Non-pigmented ciliary epithelial cell (primary cell): ENCODE measurements around the gene GLRX.
"Not testable (repeated sequence)": the region's sequence is repeated elsewhere in the genome, so short reads cannot be mapped to it uniquely, and the experiment has no call there.

Experiments used
- DNase-seq: peaks from one replicate; pipeline ENCODE4 v3.0.0-alpha.2; 2010; ENCODE audit warnings: low read depth

Gene GLRX

GRCh38 chr5:95822542-95823181 is at the start of gene GLRX:
Gene GLRX (minus strand): TSS chr5:95822726. CDS start chr5:95822662, 64 bp downstream.
- peak; percentile 63 for DNase-seq

- DNase-seq, result no peak
Observed at GRCh38 chr5:95871146-95871806, 48.8 kb upstream of the GLRX start.

DNA sequence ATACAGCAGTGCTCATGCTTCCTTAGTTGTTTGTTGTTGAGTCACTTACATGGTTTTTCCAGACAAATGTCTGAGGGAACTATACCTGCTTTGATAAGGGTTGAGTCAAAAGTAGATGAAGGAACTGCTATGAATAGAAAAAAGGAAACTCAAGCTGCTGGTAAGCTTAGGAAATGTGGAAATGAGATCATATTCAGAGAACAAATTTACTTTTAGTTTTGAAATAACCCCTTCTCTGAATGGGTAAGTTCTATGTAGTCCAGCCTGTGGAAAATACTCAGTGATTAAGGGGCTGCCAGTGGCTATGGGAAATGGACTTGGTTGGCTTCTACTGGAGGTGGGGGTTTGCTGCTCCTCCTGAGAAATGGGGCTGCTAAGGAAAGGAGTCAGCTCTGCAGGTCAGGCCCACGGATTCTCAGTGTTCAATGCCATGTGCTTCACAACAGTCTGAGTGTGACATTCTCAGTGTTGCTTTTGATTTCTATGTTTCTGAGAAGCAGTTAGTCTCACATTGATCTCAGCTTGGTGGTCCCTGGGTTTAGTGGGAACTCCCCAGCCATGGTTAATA is 47.7 kb upstream of the GLRX start:
- DNase-seq, result no peak

DNA sequence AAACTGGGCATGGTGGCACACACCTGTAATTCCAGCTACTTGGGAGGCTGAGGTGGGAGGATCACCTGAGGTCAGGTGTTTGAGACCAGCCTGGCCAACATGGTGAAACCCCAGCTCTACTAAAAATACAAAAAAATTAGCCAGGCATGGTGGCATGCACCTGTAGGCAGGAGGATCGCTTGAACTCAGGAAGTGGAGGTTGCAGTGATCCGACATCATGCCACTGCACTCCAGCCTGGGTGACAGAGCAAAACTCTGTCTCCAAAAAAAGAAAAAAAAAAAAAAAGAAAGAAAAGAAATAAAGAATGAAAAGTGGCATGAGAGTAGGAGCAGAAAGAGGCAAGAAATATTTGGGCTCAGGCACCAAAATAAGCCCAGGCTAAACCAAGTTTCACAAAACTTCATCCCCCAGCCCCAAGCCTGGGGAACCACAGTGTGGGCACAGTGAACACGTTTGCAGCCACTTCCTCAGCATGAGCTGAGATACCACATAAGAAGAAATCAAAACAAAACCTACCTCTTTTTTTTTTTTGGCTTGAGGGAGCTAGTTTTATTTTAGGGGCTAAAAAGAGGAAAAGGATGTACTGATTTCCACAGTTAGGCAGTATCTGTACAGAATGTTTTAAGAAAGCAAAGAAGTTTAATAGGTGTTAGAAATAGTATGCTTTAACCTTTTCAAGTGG is 46.8 kb upstream of the GLRX start:
- not testable (repeated sequence) for DNase-seq

DNA sequence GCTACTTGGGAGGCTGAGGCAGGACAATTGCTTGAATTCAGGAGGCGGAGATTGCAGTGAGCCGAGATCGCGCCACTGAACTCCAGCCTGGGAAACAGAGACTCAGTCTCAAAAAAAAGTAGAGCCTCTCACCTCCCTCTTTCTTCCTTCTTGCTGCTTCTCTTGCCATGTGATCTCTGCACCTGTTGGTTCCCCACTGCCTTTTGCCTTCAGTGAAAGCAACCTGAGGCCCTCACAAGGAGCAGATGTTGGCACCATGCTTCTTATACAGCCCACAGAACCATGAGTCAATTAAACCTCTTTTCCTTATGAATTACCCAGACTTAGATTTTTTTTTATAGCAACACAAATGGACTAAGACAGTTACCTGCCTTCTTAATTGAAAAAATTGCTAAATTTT is 45.6 kb upstream of the GLRX start:
- DNase-seq, result no peak

DNA sequence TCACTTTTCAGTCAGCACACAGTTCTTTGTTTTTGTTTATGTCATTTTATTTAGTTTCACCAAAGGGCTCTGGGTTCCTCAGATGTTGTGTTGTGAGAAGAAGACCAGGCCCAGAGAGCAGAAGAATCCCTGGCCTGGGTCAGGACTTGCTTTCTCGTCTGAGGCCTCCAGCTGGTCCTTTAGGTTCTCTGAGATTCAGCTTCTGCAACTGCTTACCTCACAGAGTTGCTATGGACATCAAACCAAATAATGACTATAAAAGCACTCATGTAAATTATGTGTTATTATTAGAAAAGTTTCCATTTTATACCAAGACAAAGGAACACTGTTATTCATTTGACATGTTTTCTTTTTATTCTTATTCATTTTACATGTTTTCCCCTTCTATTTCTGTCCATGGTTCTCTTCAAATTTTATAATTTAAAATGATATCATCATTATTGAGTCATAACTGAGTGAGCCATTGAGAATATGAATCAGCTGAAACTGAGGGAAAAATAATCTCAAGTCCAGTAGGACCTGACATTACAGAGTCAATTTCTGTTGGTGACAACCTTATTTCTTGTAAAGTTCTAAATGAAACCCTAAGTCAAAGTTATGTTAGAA is 44.0 kb upstream of the GLRX start:
- DNase-seq, result no peak

DNA sequence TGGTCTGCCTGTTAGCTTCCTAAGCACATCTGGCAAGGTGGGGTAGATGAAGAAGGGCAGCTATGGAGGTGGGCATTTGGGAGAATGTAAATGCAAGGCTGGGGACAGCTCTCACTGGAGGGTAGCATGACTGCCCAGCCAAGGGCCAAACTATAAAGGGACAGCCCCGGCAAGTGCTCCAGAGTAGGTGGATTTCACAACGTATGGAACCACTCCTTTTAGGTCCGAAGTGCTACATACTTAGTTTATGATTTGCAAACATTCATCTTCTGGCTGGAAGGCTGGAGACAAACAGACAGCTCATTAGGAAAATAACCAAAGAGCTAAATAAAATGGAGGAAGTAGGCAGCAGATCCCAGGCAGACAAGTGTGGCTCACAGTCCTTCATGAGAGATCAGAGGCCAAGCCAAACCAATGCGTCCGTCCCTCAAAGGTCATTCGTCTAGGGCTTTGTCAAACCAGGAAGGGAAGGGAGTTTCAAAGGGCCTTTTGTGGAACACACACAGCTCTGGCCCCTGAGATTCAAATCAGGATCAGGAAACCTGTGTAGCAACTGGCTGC is 42.5 kb upstream of the GLRX start:
- no peak for DNase-seq

DNA sequence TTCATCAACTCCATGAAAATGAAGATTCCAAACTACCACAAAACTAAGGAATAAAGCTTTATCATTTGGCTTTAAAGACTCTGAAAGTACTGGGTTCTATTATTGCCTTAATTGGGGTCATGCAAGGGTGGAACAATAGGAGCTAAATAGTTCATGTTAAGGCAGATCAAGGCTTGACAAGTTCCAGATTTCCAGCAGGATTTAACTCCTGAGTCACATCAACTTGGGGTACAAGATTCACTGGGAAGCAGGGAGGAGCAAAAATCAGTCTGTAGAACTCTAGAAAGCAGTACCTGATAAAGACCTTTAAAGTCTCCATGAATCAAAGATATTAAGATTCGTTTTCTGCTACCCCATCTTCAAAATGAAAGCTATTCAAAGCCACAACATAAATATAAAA is 41.9 kb upstream of the GLRX start:
- DNase-seq, result no peak

GRCh38 chr5:95863383-95863757 is 40.8 kb upstream of the GLRX start:
- DNase-seq, result no peak

DNA sequence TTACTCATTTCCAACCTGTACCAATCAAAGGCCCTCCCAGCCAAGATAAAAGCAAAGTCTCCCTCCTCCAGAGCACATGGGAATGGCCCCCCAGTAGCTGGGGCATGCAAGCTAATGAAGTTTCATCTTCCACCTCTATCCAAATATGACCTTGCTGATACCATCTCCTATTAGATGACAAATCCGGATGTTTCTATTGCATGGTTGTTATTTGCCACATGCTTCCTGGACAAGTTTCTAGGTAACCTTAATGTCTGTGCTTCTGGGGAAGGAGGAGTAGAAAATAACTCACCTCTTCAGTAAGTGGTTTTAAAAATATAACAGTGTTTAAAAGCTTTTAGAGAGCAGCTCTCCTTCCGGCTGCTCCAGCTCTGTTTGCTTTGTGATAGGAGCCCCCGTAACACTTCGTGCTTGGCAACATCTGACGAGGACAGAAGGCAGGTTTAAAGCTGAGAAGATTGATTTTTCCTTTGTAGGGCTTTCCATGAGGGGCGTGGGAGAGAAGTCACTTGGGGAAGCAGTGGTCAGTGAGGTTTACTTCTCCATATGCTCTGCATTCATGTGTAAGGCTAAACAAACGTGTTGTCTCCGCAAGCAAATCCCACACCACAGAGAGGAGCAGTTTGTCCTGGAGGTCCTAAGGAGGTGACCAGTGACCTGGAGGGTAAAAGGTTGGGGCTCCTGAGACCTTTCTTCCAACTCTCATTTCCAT is 40.3 kb upstream of the GLRX start:
- no peak for DNase-seq

DNA sequence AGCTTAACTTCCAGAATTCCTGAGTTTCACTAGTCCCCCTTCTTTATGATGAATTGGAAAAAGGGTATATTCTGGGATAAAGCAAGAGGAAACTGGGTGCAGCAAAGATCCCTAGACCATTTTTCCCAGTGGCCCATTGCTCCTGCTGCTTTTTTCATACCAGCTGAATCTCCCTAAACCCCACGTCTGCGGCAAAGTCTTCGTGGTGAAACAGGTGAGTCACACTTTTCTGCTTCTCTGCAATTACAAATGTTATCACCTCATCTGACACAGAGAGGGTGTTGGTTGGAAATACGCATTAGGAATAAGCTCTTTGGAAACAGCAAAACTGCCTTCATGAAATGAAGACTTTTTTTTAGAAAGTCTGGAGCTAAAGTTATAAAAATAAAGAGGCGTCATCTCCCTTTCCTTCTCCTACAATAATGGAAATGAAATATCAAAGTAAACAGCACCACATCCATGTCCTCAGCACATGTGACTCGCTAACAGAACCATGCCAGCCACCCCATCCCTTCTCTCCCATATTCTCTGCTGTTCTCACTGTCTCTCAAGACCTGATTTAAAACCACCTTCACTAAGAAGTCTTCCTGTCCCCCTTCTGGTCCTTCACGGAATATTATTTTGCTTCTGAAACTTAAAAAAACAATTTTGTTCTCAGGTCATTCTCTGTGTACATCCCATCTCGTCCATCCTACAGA is 39.5 kb upstream of the GLRX start:
- no peak for DNase-seq

DNA sequence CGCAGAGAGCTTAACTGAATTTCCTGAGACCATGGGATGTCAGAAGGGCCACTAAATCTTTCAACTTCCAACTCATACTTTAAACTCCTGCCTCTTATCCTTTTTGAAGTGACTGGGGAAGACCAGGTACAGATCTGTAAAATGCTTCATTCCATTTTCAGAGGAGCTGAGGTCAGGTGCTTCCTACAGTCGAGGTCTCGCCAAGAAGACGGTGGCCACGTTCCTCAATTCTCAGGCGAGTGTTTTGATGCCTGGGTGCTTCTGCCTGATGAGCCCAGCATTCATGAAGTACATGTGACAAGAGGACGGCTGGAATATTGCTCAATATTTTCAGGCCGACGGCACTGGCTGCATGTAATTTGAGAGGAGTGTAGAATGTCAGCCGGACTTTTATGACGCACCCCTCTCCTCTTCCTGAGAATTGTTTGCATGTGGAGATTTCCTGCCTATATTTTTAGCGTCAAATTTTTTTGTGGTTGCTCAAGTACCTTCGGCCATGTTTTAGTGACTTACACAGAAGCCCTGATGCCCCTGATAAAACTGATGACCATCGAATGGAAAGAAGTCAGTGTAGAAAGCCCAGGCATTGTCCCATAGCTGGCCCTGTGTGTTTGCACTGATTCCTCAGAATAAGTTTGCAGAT is 38.8 kb upstream of the GLRX start:
- peak; percentile 98 for DNase-seq

DNA sequence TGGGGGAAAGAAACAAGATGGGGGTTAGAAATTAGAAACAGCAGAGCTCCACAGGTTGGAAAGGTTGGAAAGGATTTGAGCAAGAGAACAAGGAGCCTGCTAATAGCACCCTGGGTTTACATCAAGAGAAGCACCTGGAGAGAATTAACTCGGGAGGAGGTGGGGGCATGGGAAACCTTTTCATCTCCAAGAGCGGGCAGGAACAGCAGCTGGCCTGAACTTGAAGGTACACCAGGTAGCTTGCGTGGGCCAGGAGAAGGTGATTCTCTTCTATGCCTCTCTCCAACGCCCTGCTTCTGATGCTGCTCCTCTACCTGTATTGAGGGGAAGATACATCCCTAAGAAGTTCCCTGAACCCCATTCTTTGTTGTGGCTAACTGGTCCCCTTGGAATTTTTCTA is 37.1 kb upstream of the GLRX start:
- no peak for DNase-seq

GRCh38 chr5:95858661-95859595 is 36.4 kb upstream of the GLRX start:
- DNase-seq, result peak; percentile 98

GRCh38 chr5:95858023-95858461 is 35.5 kb upstream of the GLRX start:
- peak; percentile 70 for DNase-seq

DNA sequence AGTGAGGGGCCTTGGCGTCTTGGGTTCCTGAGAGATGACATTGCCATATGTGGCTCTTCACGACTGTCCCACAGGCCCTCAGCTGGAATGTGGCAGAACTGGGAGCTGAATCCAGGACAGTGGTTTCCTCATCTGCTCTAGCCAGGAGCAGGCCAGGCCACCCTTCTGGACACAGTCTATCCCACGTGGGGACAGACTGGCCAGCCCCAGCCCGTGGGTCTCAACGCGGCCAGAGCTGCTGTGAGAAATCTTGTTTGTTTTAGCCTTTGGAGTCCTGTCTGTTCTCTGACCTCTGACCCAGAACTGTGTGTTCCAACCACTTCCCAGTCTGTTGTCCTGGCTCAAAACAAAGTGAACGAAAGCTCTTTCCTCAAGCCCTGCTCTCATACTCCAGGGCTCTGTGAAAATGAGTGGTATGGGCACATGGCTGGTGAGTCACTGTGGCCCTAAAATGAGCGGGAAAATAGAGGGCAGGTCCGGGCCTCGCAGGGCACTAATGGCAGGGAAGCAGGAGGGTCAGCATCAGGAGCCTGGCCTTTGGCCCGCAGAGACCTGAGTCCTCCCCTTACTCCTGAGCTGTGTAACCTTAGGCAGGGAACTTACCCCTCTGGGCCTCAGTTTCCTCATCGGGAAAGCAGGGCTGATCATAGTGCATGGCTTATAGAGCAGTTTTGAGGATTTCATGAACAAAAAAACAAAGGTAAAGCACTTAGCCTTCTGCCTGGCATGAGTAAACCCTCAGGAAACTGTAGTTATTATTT is 34.8 kb upstream of the GLRX start:
- no peak for DNase-seq

DNA sequence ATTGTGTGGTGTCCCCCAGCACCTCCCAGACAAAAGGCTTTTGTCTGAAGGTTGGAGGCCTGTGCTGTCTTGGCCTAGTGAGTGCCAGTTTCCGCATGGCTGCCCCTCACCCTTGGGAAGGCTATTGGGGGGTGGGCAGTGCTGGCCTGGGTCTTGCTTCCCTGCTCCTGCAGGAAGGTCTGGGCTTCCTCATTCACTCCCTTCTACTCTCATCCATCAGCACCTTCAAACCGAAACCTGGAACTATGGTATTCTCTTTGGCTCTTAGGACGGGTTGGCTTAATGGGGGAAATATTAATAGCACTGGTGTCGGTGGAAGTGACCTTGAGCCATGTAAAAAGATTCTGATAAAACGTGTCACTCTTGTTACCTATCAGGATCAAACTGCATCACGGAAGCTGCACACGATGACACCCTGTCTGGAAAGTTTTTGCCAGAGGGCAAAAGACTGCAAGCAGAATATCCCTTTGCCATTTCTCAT is 34.0 kb upstream of the GLRX start:
- DNase-seq, result no peak

GRCh38 chr5:95853490-95853889 is 31.0 kb upstream of the GLRX start:
- DNase-seq, result no peak
